Measurements from ENCODE around the gene AQP5. TPM values are rescaled to one million over a fixed set of nuclear protein-coding genes. Genes with fewer than 3 reads are reported as not detected.

Gene AQP5
- total RNA-seq, 3 donors from 2014 or later (not counting 1 experiment from before 2014, with no cell fraction given), result not detected

- WGBS (ENCODE audit: insufficient coverage), result 95% methylated on average over 3 of the region's 3 CpGs
- Mint-ChIP-seq H3K4me1 (peaks cover 0 to 5% of the 10 kb centered on the region in 2 donors), H3K27me3 (ENCODE audit: low read depth in 2 of 2) (no peaks in the 10 kb centered on the region), H3K4me3 (no peak overlapping the region), H3K36me3 (peaks cover 6% of the 10 kb centered on the region), H3K9me3 (no peaks in the 10 kb centered on the region), H3K27ac (no peak overlapping the region)
- TF ChIP-seq CTCF (IDR thresholded peaks at IDR 0.05), result no peak
- H3K27ac ChIP-seq (ENCODE audit: low read length), result no peak overlapping the region
- no peaks in the 10 kb centered on the region for H3K9me3 ChIP-seq (ENCODE audit: control insufficient read depth, insufficient read depth, low read length)
- ATAC-seq, result no peak
- no peak overlapping the region for H3K4me3 ChIP-seq (ENCODE audit: low read length)
- H3K4me1 ChIP-seq (ENCODE audit: control insufficient read depth, insufficient read depth, low read length), result no peaks in the 10 kb centered on the region
- no peak for DNase-seq
- H3K27me3 ChIP-seq (ENCODE audit: control insufficient read depth, insufficient read depth, low read length), result no peaks in the 10 kb centered on the region
- H3K36me3 ChIP-seq (ENCODE audit: control insufficient read depth, insufficient read depth, low read length), result peaks cover 23% of the 10 kb centered on the region
- intact Hi-C loops (cut with micrococcal nuclease), result no loop called here
These were observed 43.5 kb downstream of the AQP5 start for GRCh38 chr12:50005175-50005574.

- Mint-ChIP-seq H3K4me1 (peaks cover 0 to 5% of the 10 kb centered on the region in 2 donors), H3K27me3 (ENCODE audit: low read depth in 2 of 2) (no peaks in the 10 kb centered on the region), H3K9me3 (no peaks in the 10 kb centered on the region), H3K4me3 (no peak overlapping the region), H3K27ac (no peak overlapping the region), H3K36me3 (peaks cover 6% of the 10 kb centered on the region)
- Histone ChIP-seq H3K36me3 (ENCODE audit: control insufficient read depth, insufficient read depth, low read length) (peaks cover 15% of the 10 kb centered on the region), H3K4me1 (ENCODE audit: control insufficient read depth, insufficient read depth, low read length) (no peaks in the 10 kb centered on the region), H3K27me3 (ENCODE audit: control insufficient read depth, insufficient read depth, low read length) (no peaks in the 10 kb centered on the region), H3K27ac (ENCODE audit: low read length) (no peak overlapping the region), H3K9me3 (ENCODE audit: control insufficient read depth, insufficient read depth, low read length) (no peaks in the 10 kb centered on the region), H3K4me3 (ENCODE audit: low read length) (no peak overlapping the region)
- DNase-seq (no peak), ATAC-seq (no peak)
- intact Hi-C loops (cut with micrococcal nuclease), result no loop called here
- 96% methylated on average over 7 of the region's 7 CpGs for WGBS (ENCODE audit: insufficient coverage)
- TF ChIP-seq CTCF (IDR thresholded peaks at IDR 0.05), result no peak
These were observed 44.6 kb downstream of the AQP5 start for GRCh38 chr12:50006280-50006679.

- H3K27ac Mint-ChIP-seq, result no peak overlapping the region
These were observed 45.2 kb downstream of the AQP5 start for GRCh38 chr12:50006754-50007442.

More at GRCh38 chr12:50006754-50007442, 45.2 kb downstream of the AQP5 start:
- Mint-ChIP-seq H3K9me3 (no peaks in the 10 kb centered on the region), H3K27me3 (ENCODE audit: low read depth in 2 of 2) (no peaks in the 10 kb centered on the region), H3K4me3 (no peak overlapping the region), H3K36me3 (peaks cover 6% of the 10 kb centered on the region), H3K4me1 (peaks cover 0 to 5% of the 10 kb centered on the region in 2 donors)
- Histone ChIP-seq H3K4me3 (ENCODE audit: low read length) (no peak overlapping the region), H3K4me1 (ENCODE audit: control insufficient read depth, insufficient read depth, low read length) (no peaks in the 10 kb centered on the region), H3K36me3 (ENCODE audit: control insufficient read depth, insufficient read depth, low read length) (peaks cover 12% of the 10 kb centered on the region), H3K9me3 (ENCODE audit: control insufficient read depth, insufficient read depth, low read length) (no peaks in the 10 kb centered on the region), H3K27ac (ENCODE audit: low read length) (no peak overlapping the region), H3K27me3 (ENCODE audit: control insufficient read depth, insufficient read depth, low read length) (no peaks in the 10 kb centered on the region)
- no peak for ATAC-seq
- TF ChIP-seq CTCF (IDR thresholded peaks at IDR 0.05), result no peak
- DNase-seq, result no peak
- no CpG with 5 or more reads among the region's 1 CpG for WGBS (ENCODE audit: insufficient coverage)
- intact Hi-C loops (cut with micrococcal nuclease), result no loop called here

Measured in natural killer cell (primary cell).